Right renal cortex interstitium (tissue), 3 donors: ENCODE data around the gene PRF1. TPM values are rescaled to one million over a fixed set of nuclear protein-coding genes. Genes with fewer than 3 reads are reported as not detected.

Experiments
- DNase-seq, 3 donors: peaks; one replicate each; pipeline ENCODE4 v3.0.0-alpha.2; 2013; ENCODE audit warnings: low read depth in 3 of 3, low spot score in 2 of 3
- polyA plus RNA-seq, 3 donors: library from polyadenylated mRNA; unstranded; fragments of 120-200 nt; gene quantifications; one replicate each; pipeline ENCODE4 v1.2.1, GENCODE V29; 2013; ENCODE audit not compliant: insufficient read length in 3 of 3

The PRF1 gene
- polyA plus RNA-seq, 3 donors = 0.72 to 0.82 (median 0.79) TPM

DNA sequence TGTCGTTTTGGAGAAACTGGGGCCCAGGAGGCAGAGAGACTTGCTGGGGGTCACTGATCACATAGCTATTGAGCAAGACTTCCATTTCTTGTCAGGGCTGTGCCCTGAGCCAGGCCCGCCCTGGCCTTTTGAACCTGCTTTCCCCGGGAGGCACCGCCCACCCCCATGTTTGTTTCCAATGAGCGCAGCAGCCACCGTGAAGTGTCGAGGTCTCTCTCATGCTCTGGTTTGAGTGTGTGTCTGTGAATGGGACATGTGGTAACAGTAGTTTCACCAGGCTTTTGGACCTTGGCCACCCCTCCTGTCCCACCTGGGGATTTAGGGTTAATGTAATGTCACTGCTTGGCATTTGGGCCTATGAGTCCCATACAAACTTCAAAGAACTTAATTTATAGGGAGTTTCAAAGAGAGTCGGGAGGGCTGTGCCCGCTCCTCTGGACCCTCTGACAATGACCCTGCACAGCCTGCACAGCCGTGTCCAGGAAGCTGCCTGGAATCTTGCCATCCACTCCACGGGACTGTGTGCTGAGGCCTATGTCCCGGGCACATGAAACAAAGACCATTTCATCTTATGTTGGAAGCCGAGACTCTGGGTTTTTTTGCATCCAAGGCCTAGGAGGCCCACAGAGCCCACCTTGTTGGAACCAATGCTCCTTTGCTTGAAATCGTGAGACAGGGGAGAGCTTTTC lies 6.3 kb downstream of the PRF1 start:
- no peak for DNase-seq

DNA sequence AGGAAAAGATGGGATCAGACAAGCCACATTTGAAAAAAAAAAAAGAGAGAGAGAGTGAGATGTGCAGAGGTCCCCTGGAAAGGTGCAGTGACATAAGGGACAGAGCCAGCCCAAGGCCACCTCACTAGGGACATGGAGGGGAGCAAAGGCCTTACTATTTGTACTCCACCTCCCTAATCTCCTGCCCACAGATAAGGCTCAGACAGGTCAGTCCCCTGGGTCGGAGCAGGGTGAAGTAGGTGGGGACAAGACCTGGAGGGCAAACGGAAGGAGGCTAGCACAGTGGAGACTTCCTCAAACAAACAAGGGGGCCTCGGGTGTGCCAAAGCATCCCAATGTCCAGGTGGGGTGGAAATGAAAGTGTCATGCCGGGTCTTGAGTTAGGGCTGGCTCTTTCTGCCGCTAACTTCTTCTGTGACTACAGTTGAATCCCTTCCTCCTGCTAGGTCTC lies 7.0 kb downstream of the PRF1 start:
- no peak for DNase-seq

DNA sequence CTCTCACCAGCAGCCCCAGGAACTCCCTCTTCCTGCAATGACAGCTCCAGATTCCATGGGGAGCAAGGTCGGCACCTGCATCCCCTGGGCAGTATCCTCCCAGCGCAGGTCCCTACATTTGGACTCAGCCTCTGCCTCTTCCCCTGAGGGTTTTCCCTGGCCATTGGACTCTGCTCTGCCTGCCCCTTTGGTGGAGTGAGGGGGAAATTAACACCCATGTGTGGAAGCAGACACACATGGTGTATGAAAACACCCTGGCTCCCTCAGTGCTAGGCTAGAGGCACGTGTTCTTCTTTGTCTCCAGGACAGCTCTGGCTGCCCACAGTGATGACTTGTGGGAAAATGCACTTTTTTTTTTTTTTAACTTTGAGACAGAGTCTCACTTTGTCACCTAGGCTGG lies 8.4 kb downstream of the PRF1 start:
- DNase-seq = no peak

DNA sequence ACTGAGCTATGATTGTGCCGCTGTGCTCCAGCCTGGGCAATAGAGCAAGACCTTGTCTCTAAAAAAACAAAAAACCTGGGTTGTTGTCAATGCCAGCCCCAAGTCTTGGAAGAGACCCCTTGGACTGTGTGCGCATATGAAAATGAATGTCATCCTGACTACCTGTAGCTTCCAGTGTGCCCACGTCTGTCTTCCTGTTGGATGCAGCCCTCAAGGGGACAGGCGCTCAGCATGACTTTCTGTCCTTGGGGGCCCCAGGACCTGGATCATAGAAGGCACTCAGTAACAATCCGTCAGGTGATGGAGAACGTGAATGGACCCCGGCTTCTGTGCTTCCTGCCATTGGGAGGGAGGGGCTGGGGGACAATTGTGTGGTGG lies 9.0 kb downstream of the PRF1 start:
- no peak for DNase-seq

DNA sequence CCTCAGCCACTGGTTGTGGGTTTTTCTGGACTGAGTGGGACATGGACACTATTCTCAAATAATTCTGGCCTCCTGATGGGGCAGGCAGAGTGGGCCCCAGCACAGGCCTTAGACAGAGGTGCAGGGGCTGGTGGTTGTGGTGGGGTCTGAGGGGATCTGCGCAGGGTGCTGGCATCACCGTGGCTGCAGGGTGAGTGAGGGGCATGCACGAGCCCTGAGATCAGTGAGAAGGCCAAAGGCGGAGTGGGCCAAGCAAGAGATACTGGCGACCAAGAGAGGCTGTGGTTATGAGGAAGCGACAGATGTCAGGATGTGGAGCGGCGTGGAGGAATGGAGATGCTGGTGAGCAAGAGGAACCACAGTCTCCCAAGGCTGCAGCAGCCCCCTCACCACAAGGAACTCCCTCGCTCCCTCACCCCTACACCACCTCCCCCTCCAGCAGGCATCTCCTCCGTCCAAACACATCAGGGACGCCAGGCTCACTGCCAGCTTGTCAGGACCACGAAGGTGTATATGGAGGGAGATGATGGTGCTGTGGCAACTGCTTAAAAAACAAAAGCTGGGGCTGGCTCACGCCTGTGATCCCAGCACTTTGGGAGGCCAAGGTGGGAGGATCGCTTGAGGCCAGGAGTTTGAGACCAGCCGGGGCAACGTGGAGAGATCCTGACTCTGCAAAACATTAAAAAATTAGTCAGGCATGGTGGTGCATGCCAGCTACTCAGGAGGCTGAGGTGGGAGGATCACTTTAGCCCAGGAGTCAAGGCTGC lies 9.6 kb downstream of the PRF1 start:
- DNase-seq = no peak

DNA sequence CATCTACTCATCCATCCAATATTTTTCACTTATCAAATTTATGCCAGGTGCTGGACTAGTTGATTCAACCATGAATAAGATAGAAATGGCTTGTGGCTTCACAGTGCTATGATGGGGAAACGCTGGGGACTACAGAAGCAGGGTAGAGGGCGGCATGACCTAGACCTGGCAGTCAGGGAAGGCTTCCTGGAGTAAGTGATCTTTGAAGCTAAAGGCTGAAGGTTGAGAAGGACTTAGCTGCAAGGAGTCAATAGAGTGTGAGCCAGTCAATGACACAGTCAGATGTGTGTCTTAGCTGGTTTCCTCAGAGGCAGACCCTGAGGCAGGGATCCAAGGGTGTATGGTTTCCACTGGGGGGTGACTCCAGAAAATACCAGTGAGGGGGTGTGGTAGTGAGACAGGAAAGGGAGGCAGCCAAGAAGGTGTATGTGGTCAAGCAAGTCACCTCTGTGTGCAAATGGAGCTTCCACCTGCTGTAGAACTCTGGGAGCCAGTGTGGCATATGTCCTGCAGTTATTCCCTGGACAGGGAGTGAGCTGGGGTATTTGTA lies 10.3 kb downstream of the PRF1 start:
- no peak for DNase-seq

DNA sequence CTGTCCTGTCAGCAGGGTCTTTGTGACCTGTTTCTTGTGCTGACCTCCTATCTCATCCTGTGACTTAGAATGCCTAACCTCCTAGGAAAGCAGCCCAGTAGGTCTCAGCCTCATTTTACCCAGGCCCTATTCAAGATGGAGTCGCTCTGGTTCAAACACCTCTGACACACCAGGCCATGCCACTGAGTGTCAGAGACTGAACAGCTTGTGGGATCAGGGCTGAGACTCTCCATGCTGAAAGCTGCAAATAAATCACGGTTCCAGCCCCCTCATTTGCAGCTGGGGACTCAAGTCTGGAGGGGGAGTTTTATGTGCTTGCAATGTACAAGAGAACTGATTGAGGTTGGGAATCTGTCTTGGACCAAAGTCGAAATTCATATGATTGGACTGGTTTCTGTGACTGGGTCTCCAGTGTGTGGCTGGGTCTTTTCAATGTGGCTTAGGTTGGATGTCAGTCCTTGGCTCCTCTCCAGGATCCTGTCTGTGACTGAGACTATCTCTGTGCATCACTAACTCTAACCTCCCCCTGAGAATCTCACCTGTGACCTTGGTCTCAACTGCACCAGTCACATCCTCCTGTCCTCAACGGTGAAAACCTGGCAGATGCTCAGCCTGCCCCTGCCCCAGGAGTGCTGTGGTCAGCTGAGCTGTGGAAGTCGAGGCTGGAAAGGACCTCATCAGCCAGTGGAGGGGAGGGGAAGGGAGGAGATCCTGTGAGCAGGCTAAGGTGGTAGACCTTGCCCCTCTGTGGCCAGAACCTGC lies 11.7 kb downstream of the PRF1 start:
- DNase-seq = peak in 1 of 3 donors; percentile 43

DNA sequence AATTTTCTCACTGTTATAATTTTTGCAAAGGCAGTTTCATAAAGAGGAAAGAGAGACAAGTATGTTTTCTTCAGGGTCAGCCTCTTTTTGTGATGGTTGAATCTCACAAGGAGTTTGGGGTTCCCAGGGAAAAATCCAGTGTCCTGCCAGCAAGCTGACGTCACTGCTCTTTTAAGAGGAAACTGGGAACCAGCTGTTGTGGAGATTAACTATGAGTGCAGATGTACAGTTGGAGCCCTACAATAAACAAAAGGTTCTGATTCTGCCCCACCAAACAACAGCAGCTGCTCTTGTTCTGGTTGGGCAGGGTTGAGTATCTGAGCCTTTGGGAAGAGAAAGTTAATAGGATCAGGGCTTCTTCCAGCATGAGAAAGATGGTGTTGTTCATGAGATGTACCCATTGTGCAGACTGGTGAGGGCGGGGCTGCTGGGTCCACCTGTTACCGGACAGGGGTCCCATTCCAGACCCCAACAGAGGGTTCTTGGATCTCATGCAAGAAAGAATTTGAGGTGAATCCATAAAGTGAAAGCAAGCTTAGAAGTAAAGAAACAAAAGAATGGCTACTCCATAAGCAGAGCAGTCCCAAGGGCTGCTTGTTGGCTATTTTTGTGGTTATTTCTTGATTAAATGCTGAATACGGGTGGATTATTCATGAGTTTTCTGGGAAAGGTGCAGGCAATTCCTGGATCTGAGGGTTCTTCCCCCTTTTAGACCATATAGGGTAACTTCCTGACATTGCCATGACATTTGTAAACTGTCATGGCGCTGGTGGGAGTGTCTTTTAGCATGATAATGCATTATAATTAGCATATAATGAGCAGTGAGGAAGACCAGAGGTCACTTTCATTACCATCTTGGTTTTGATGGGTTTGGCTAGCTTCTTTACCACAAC lies 12.5 kb downstream of the PRF1 start:
- peak in 1 of 3 donors; percentile 27 for DNase-seq

DNA sequence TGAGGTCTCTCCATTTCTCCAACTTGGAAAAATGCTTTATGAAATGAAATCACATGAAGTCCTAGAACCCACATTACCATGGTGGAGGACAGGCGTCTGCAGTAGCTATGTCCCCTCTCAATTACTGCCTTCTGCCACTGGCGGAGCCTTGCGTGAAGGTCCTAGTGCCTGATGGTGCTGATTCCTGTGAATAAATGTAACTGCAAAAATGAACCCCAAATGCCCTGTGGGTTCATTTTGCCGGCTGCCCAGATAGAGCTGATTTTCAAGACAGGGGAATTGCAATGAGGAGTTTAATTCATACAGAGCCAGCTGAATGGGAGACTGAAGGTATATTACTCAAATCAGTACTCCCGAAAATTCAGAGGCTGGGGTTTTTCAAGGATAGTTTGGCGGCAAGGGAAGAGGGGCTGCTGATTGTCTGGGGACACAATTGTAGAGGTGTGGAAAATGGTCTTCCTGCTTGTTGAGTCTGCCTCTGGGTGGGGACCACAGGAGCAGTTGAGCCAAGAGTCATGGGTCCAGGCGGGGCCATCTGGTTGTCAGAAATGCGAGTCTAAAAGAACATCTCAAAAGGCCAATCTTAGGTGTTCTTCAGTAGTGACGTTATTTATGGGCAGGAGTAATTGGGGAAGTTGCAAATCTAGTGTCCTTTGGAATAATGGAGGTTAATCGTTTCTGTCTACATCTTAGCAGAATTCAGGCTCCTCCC lies 13.5 kb downstream of the PRF1 start:
- no peak for DNase-seq

DNA sequence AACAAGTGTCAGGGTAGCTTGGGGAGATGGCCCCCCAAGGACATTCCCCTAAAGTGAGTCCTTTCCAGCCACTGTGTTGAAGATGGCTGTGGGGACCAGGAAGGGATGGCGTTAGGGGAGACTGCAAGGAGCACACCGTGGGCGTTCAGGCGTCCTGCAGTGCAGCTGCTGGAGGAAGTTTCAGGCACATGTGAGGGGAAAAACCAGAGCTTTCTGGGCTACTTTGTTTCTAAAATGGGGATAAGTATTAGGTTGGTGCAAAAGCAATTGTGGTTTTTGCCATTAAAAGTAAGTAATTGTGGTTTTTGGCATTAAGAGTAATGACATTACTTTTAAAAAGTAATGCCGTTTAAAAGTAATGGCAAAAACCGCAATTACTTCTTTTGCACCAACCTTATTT lies 14.3 kb downstream of the PRF1 start:
- DNase-seq = no peak

DNA sequence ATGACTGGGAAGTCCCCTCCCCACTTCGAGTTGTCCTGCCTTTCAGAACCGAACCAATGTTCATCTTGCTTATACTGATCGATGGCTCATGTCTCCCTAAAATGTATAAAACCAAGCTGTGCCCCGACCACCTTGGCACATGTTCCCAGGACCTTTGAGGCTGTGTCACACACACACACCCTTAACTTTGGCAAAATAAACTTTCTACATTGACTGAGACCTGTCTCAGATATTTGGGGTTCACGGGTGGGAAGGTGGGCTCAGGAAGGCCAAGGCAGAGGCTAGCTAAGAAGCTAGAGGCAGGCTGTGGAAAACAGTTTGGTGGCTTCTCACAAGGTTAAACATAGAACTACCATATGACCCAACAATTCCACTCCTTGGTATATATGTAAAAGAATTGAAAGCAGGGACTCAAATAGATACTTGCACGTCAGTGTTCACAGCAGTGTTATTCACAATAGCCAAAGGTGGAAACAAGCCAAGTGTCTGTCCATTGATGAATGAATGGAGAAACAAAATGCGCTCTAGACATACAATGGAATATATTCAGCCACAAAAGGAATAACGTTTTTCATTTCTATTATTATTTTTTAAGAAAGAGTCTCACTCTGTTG lies 15.4 kb downstream of the PRF1 start:
- DNase-seq = no peak

DNA sequence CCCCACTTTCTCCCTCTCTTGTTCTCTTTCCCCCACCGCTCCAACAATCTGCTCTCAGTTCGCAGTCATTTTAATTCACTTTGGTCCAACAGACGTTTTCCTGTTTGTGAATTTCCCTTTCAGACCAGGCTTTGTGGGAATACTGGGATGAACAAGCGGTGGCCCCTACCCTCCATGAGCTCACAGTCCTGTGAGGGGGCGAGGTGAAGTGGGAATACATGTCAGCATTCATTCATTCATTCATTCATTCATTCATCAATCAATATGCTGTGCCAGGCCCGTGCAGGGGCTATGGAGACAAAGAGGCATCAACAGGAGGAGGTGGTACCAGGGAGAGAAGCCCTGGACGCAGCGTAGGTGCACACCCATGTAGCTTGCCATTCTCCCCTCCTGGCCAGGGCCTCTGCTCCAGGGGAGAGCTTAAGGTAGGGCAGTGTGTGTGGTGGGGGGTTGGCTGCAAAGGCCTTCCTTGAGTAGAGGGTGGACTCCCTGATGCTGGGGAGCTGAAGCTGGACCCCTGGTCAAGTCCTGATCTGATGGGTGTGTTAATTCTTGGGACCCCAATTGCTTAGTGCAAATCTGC lies 16.1 kb downstream of the PRF1 start:
- no peak for DNase-seq

DNA sequence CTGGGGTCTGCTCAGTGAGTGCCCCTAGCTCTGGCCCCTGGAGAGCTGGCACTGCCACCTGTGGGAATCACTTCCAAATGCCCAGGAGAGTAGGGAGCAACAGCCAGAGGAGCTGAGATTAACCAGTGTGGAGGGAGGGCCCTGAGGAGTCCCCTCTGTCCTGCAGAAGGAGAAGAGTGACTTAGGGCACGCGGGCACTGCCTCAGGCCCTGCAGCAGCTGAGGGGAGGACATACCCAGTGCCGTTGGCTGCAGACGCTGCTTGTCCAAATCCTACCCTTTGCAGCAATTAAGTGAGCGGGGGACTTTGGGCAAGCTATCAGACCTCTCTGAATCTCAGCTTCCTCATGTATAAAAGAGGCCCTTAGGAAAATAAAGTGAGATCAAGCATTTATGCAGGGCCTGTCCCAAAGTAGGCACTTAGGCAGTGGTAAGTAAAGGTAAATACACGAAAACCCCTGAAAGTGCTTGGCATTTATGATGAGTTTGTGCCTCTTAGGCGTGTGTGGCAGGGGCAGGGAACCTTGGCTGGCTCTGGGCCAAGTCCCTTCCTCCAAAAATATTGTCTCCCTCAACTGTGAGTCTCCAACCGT lies 16.9 kb downstream of the PRF1 start:
- DNase-seq = no peak

DNA sequence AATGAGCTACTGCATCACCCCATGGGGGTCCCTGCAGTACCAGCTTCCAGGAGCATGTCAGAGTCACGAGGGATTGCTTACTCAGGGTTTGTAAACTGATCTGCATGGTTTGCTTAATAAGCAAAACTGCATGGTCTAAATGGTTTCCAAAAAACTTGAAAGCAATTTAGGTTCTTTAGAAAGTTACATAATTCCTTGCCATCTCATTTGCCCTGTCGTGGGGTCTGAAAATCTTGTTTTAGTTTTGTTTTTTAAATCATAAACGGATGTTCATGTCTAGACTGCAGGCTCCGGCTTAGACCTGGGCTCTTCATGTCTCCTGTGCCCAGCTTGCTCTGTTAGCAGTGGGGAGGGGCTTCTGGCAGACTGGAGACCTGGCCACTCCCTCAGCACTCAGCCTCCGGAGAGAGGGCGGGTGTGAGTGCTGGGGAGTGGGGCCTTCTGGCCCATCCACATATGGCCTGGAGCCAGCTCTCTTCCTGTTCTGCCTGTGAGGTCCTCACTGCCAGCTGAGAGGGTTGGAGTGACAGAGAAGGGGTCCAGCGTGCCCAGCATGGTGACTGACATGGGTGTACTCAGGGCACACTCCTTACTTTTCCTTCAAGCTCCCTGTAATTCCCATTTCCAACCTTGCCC lies 17.5 kb downstream of the PRF1 start:
- peak in 2 of 3 donors; percentile 54 to 67 for DNase-seq

DNA sequence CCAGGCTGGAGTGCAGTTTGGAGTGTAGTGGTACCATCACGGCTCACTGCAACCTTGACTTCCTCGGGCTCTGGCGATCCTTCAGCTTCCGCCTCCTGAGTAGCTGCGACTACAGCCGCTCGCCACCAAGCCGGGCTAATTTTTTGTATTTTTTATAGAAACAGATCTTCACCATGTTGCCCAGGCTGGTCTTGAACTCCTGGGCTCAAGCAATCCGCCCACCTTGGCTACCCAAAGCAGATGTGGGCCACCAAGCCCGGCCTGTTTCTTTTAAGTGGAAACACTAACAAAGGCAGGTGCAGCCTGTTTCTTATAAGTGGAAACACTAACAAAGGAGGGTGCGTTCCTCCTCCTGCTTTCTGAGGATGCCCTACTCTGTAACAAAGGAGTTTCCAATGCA lies 18.2 kb downstream of the PRF1 start:
- DNase-seq = no peak

DNA sequence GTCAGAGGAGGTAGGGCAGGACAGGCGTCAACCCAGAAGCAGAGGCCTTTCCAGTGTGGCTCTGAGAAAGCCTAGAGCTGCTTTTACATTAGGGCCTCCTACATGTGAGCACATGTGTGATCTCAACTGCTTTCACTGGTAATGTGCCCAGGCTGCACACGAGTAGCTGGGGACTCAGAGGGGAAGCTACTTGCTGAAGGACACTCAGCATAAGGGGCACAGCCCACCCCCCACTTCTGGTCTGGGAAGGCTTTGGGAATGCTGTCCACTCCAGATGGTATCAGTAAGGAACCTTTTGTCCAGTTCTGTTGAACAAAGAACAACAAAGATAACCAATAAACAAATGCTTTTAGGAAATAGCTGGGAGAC lies 18.9 kb downstream of the PRF1 start:
- peak in 1 of 3 donors; percentile 18 for DNase-seq

DNA sequence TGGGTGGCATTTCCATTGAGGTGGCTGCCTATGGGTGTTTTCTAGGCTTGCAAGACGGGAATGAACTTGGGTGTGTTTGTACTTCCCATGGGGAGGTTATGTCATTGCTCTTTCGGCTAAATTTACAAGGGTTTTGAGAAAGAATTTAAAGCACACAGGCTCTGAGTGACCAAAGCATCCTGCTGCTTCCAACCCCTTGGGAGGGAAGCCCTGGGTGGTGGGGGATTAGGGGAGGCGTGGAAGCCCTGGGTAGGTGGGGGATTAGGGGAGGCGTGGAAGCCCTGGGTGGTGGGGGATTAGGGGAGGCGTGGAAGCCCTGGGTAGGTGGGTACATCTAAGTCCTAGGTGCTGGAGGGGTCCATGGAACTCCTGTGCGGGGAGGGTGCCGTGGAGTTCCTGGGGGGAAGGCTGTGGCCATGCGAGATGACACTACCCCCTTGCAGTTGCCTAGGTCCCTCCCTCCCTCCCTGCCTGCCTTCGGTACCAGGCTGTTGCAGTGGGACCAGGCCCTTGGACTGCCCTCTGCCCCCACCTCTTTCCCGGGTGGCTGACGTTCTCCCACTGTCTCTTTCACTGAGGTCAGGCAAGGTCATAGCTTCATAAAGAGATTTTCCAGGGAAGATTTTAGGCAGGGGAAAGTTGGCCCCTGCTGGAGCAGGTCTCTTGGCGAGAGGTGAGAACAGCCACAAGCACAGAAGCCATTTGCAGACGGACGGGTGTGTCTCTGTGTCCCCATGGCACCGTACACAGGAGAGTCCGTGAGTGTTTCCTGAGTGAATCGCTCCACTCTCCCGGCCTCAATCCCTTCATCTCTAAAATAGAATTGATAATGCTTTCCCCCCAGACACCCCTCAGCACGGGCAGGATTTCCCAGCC lies 19.5 kb downstream of the PRF1 start:
- no peak for DNase-seq
